Pons (tissue), 1 donor: Measurements from ENCODE around the gene SLC4A1AP.
"Not testable (repeated sequence)": the region's sequence is repeated elsewhere in the genome, so short reads cannot be mapped to it uniquely, and the experiment has no call there.

ENCODE experiments used
- DNase-seq: peaks from one replicate; pipeline ENCODE4 v3.0.0-alpha.2; 2016; ENCODE audit warnings: low spot score

The SLC4A1AP gene

GRCh38 chr2:27663285-27664153 is at the start of gene SLC4A1AP, which contains the start of gene SUPT7L:
SLC4A1AP (plus strand) TSS chr2:27663889; CDS start chr2:27663915, 26 bp downstream.
SUPT7L (minus strand) TSS chr2:27663614; CDS start chr2:27662192, 1,422 bp downstream.
- peak; percentile 87 for DNase-seq

- no peak for DNase-seq
Observed at GRCh38 chr2:27613985-27614384, 49.7 kb upstream of the SLC4A1AP start.

- no peak for DNase-seq
Observed at GRCh38 chr2:27615316-27615715, 48.4 kb upstream of the SLC4A1AP start.

GRCh38 chr2:27621524-27621923 is 42.2 kb upstream of the SLC4A1AP start:
- DNase-seq: no peak

- DNase-seq: no peak
Observed at GRCh38 chr2:27622921-27623384, 40.7 kb upstream of the SLC4A1AP start.

- no peak for DNase-seq
Observed at GRCh38 chr2:27624943-27625342, 38.7 kb upstream of the SLC4A1AP start.

GRCh38 chr2:27626323-27626722 is 37.4 kb upstream of the SLC4A1AP start:
- not testable (repeated sequence) for DNase-seq

- not testable (repeated sequence) for DNase-seq
Observed at GRCh38 chr2:27626921-27627320, 36.8 kb upstream of the SLC4A1AP start.

- peak; percentile 29 for DNase-seq
Observed at GRCh38 chr2:27627963-27628766, 35.5 kb upstream of the SLC4A1AP start.

- peak; percentile 86 for DNase-seq
Observed at GRCh38 chr2:27628767-27629709, 34.7 kb upstream of the SLC4A1AP start, which contains the start of the genes CCDC121 and GPN1. CCDC121 (minus strand) TSS chr2:27629012; CDS start chr2:27627799, 1,213 bp downstream. GPN1 (plus strand) TSS chr2:27629050; CDS start chr2:27629059, 9 bp downstream.

- DNase-seq: not testable (repeated sequence)
Observed at GRCh38 chr2:27630257-27630656, 33.4 kb upstream of the SLC4A1AP start.

GRCh38 chr2:27634291-27634690 is 29.4 kb upstream of the SLC4A1AP start:
- no peak for DNase-seq

- no peak for DNase-seq
Observed at GRCh38 chr2:27636766-27637165, 26.9 kb upstream of the SLC4A1AP start.

GRCh38 chr2:27638037-27638637 is 25.6 kb upstream of the SLC4A1AP start:
- DNase-seq: no peak

- DNase-seq: no peak
Observed at GRCh38 chr2:27638709-27639108, 25.0 kb upstream of the SLC4A1AP start.

- no peak for DNase-seq
Observed at GRCh38 chr2:27640722-27641245, 22.9 kb upstream of the SLC4A1AP start.

GRCh38 chr2:27645197-27645596 is 18.5 kb upstream of the SLC4A1AP start:
- no peak for DNase-seq

- DNase-seq: no peak
Observed at GRCh38 chr2:27647289-27647688, 16.4 kb upstream of the SLC4A1AP start.

- DNase-seq: no peak
Observed at GRCh38 chr2:27647737-27648136, 16.0 kb upstream of the SLC4A1AP start.

GRCh38 chr2:27651056-27651455 is 12.6 kb upstream of the SLC4A1AP start:
- no peak for DNase-seq

GRCh38 chr2:27652341-27652740 is 11.3 kb upstream of the SLC4A1AP start:
- DNase-seq: no peak
